PC-3 (cell line): ENCODE results near the gene RIMBP2. TPM values are rescaled to one million over a fixed set of nuclear protein-coding genes. Genes with fewer than 3 reads are reported as not detected.

ENCODE experiments used
- ATAC-seq: fragments of 200-7000 bp; cut with Tn5 transposase; 2 replicates; pipeline ENCODE4 v1.9.1; 2020; ENCODE audit warnings: mild to moderate bottlenecking, moderate library complexity
- BruUV-seq: library from RNA; stranded (reverse); fragments of 400-500 nt; replicated peaks from 2 replicates; lab custom pipeline; 2021; lab: Mats Ljungman, UMichigan
- CTCF ChIA-PET: fragments of 300-600 bp; sonication (Branson Sonifier 250); formaldehyde crosslinking; loops from one replicate; lab custom pipeline; 2022; ENCODE audit warnings: antibody characterized with exemption; lab: Charles Lee
- POLR2A ChIA-PET: fragments of 300-600 bp; sonication (Branson Sonifier 250); formaldehyde crosslinking; loops from one replicate; lab custom pipeline; 2022; ENCODE audit warnings: antibody characterized with exemption; ENCODE audit not compliant: unreplicated experiment; lab: Charles Lee
- DNase-seq: peaks from one replicate; pipeline ENCODE4 v3.0.0-alpha.2; 2015
- H2AFZ ChIP-seq: fragments of 300-600 bp; sonication (generic); 2 replicates; pipeline ENCODE4 v1.6.0; 2016; ENCODE audit warnings: antibody characterized with exemption, low read length
- H3F3A ChIP-seq: fragments of 300-600 bp; sonication (generic); one replicate; pipeline ENCODE4 v1.6.0; 2017; ENCODE audit warnings: antibody characterized with exemption, low read length, control low read depth, mild to moderate bottlenecking; ENCODE audit not compliant: unreplicated experiment
- H3K27ac ChIP-seq: fragments of 300-600 bp; sonication (generic); 2 replicates; pipeline ENCODE4 v1.5.1; 2016; ENCODE audit warnings: mild to moderate bottlenecking, low read length
- H3K27me3 ChIP-seq: fragments of 300-600 bp; sonication (generic); 2 replicates; pipeline ENCODE4 v1.6.1; 2016; ENCODE audit warnings: low read length, mixed read lengths
- H3K36me3 ChIP-seq: fragments of 300-600 bp; sonication (generic); 2 replicates; pipeline ENCODE4 v1.6.1; 2016; ENCODE audit warnings: low read depth, mixed run types, low read length, mixed read lengths
- H3K4me1 ChIP-seq: fragments of 300-600 bp; sonication (generic); 2 replicates; pipeline ENCODE4 v1.5.1; 2016; ENCODE audit warnings: low read length; ENCODE audit not compliant: insufficient read depth
- H3K4me2 ChIP-seq: fragments of 300-600 bp; sonication (generic); 2 replicates; pipeline ENCODE4 v1.6.0; 2016; ENCODE audit warnings: low read length
- H3K4me3 ChIP-seq: fragments of 300-600 bp; sonication (generic); 2 replicates; pipeline ENCODE4 v1.5.1; 2016; ENCODE audit warnings: mild to moderate bottlenecking, low read length, mixed read lengths
- H3K79me2 ChIP-seq: fragments of 300-600 bp; sonication (generic); 2 replicates; pipeline ENCODE4 v1.6.1; 2017; ENCODE audit warnings: low read length, mixed read lengths
- H3K9ac ChIP-seq: fragments of 300-600 bp; sonication (generic); 2 replicates; pipeline ENCODE4 v1.6.0; 2016; ENCODE audit warnings: mild to moderate bottlenecking, low read length
- H3K9me2 ChIP-seq: fragments of 300-600 bp; sonication (generic); replicated peaks from 2 replicates; pipeline ENCODE4 v1.6.1; 2016; ENCODE audit warnings: mixed run types, low read length, mixed read lengths
- H3K9me3 ChIP-seq: fragments of 300-600 bp; sonication (generic); 2 replicates; pipeline ENCODE4 v1.6.1; 2016; ENCODE audit warnings: low read length, mixed read lengths
- H4K20me1 ChIP-seq: fragments of 300-600 bp; sonication (generic); 2 replicates; pipeline ENCODE4 v1.6.1; 2016; ENCODE audit warnings: low read length, mixed read lengths
- EZH2 ChIP-seq: fragments of 300-600 bp; sonication (generic); IDR thresholded peaks from one replicate; pipeline ENCODE4 v1.6.1; 2017; ENCODE audit warnings: antibody characterized with exemption, mild to moderate bottlenecking, low read length; ENCODE audit not compliant: unreplicated experiment
- EZH2phosphoT487 ChIP-seq: fragments of 300-600 bp; sonication (generic); IDR thresholded peaks from 2 replicates; pipeline ENCODE4 v1.6.1; 2018; ENCODE audit warnings: mild to moderate bottlenecking, antibody characterized with exemption, low read length, borderline replicate concordance
- intact Hi-C: fragments of 100-400 bp; cut with micrococcal nuclease; formaldehyde crosslinking; loops from 2 replicates; pipeline ENCODE4 v1.9.0; 2023
- total RNA-seq: library from RNA; depleted of rRNA; stranded (reverse); fragments of >200 nt; gene quantifications from 2 replicates; pipeline ENCODE4 v1.2.3, GENCODE V29; 2014
- TF ChIP-seq, protein P1 (sequence below): fragments of 300-600 bp; sonication (generic); conservative IDR thresholded peaks from 2 replicates; pipeline ENCODE4 v1.5.1; 2017; ENCODE audit warnings: antibody characterized with exemption, low read depth, mild to moderate bottlenecking, low read length

The RIMBP2 gene
- total RNA-seq, 1 experiment from 2014 or later = not detected

DNA sequence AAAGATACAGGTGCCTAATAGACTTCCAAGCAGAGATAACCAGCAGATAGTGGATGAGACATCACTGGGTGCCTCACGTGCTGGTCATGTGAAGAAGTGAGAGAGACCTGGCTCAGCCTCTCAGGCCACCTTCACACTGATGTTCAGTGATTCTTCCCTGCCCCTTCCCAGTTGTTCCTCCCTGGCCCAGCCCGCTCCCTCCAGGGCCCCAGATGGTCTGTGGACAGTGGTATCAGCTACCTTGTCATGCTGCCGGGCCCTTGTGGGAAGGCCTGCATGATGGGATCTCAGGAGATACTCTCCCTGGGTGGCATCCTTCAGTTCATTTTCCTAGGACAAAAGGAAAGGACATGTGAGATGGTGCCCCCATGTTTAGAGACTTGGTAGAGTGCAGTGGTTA is 198.5 kb downstream of the RIMBP2 start:
- H2AFZ ChIP-seq = no peak overlapping the region
- H3K9me3 ChIP-seq = no peaks in the 10 kb centered on the region
- CTCF ChIA-PET = no interaction called here

DNA sequence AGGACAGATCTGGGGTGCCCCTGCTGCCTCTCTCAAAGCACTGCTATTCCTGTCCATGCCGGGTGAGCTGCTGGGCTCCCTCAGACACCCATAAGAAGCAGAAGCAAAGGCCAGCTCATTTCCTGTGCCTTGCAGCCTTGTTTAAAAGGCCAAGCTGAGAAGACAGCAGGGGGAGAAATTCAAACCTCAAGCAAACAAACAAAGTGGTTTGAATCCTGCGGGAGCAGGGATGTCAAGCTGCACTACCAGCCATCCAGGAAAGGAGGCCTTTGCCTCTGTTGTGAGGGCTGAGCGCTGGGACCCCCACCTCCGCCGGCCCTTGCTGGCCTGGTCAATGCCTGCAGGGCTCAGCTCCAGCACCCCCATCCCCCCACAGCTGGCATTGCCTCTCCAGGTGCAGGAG is 201.9 kb downstream of the RIMBP2 start:
- H3K4me1 ChIP-seq = no peaks in the 10 kb centered on the region
- H3F3A ChIP-seq = no peaks in the 10 kb centered on the region
- H3K27ac ChIP-seq = no peak overlapping the region
- no peaks in the 10 kb centered on the region for H3K9me3 ChIP-seq
- ChIA-PET POLR2A (no interaction called here), CTCF (no interaction called here)
- no peaks in the 10 kb centered on the region for H3K36me3 ChIP-seq
- no peak for ATAC-seq
- H3K4me2 ChIP-seq = no peak overlapping the region
- H3K79me2 ChIP-seq = no peaks in the 10 kb centered on the region
- H3K9ac ChIP-seq = no peak overlapping the region
- no peaks in the 10 kb centered on the region for H3K9me2 ChIP-seq
- intact Hi-C loops = no loop called here
- no peak for TF ChIP-seq EZH2phosphoT487
- H2AFZ ChIP-seq = no peak overlapping the region
- no peaks in the 10 kb centered on the region for H4K20me1 ChIP-seq
- DNase-seq = no peak
- BruUV-seq = no TSS peak
- H3K4me3 ChIP-seq = no peak overlapping the region
- no peaks in the 10 kb centered on the region for H3K27me3 ChIP-seq

More for the DNA sequence above, 198.5 kb downstream of the RIMBP2 start:
- Histone ChIP-seq H3K27me3 (no peaks in the 10 kb centered on the region), H3K36me3 (no peaks in the 10 kb centered on the region), H3K4me2 (no peak overlapping the region), H3K4me1 (no peaks in the 10 kb centered on the region), H4K20me1 (no peaks in the 10 kb centered on the region), H3K4me3 (no peak overlapping the region), H3K27ac (no peak overlapping the region), H3K79me2 (no peaks in the 10 kb centered on the region), H3K9me2 (no peaks in the 10 kb centered on the region), H3K9ac (no peak overlapping the region), H3F3A (no peaks in the 10 kb centered on the region)
- no peak for DNase-seq
- no peak for ATAC-seq
- POLR2A ChIA-PET = no interaction called here
- TF ChIP-seq EZH2 (no peak), EZH2phosphoT487 (no peak)
- TF ChIP-seq, protein P1, sequence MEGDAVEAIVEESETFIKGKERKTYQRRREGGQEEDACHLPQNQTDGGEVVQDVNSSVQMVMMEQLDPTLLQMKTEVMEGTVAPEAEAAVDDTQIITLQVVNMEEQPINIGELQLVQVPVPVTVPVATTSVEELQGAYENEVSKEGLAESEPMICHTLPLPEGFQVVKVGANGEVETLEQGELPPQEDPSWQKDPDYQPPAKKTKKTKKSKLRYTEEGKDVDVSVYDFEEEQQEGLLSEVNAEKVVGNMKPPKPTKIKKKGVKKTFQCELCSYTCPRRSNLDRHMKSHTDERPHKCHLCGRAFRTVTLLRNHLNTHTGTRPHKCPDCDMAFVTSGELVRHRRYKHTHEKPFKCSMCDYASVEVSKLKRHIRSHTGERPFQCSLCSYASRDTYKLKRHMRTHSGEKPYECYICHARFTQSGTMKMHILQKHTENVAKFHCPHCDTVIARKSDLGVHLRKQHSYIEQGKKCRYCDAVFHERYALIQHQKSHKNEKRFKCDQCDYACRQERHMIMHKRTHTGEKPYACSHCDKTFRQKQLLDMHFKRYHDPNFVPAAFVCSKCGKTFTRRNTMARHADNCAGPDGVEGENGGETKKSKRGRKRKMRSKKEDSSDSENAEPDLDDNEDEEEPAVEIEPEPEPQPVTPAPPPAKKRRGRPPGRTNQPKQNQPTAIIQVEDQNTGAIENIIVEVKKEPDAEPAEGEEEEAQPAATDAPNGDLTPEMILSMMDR = no peak
- intact Hi-C loops = no loop called here
- BruUV-seq = no TSS peak

DNA sequence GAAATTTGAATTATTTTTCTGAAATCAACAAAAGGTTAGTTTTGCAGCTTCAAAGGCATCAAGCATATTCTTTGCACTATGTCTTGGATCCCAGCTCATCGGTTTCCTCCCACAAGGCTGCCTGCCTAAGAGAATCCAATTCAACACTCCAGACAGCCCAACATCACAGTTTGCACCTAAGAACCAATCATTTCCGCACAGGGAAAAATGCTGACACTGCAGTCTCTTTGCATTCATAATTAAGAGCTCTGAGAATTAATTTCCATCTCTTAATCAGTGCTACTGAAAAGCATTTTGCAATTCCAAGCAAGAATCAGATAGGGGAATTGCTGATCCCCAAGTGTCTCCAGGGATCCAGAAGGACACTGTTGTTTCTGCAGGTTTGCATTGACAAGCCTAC is 202.5 kb downstream of the RIMBP2 start:
- Histone ChIP-seq H3K4me2 (no peak overlapping the region), H3K4me3 (no peak overlapping the region), H3K36me3 (no peaks in the 10 kb centered on the region), H3K79me2 (no peaks in the 10 kb centered on the region), H3K27me3 (no peaks in the 10 kb centered on the region), H3K27ac (no peak overlapping the region), H3K9ac (no peak overlapping the region), H3F3A (no peaks in the 10 kb centered on the region), H4K20me1 (no peaks in the 10 kb centered on the region), H3K9me3 (no peaks in the 10 kb centered on the region), H2AFZ (no peak overlapping the region), H3K4me1 (no peaks in the 10 kb centered on the region), H3K9me2 (no peaks in the 10 kb centered on the region)
- no peak for ATAC-seq
- POLR2A ChIA-PET = no interaction called here
- DNase-seq = no peak
- no TSS peak for BruUV-seq
- TF ChIP-seq EZH2 (no peak), EZH2phosphoT487 (no peak)
- intact Hi-C loops = no loop called here
- CTCF ChIA-PET = no interaction called here

- H3K9ac ChIP-seq = no peak overlapping the region
- no peaks in the 10 kb centered on the region for H3K27me3 ChIP-seq
- intact Hi-C loops = no loop called here
- no peaks in the 10 kb centered on the region for H3K36me3 ChIP-seq
- H4K20me1 ChIP-seq = no peaks in the 10 kb centered on the region
- H3K4me1 ChIP-seq = no peaks in the 10 kb centered on the region
- no peak overlapping the region for H3K4me3 ChIP-seq
- no peak for DNase-seq
- ChIA-PET CTCF (no interaction called here), POLR2A (no interaction called here)
- no peaks in the 10 kb centered on the region for H3K9me3 ChIP-seq
- no peak overlapping the region for H2AFZ ChIP-seq
- BruUV-seq = no TSS peak
- ATAC-seq = no peak
- H3F3A ChIP-seq = no peaks in the 10 kb centered on the region
- no peak overlapping the region for H3K4me2 ChIP-seq
- H3K27ac ChIP-seq = no peak overlapping the region
- H3K9me2 ChIP-seq = no peaks in the 10 kb centered on the region
- H3K79me2 ChIP-seq = no peaks in the 10 kb centered on the region
- TF ChIP-seq, protein P1 = no peak
- TF ChIP-seq EZH2phosphoT487 = no peak
- TF ChIP-seq EZH2 = no peak
Measured at GRCh38 chr12:130511285-130511684, 204.8 kb downstream of the RIMBP2 start.
